ENCODE results near the gene ATF7IP.

The ATF7IP gene

DNA sequence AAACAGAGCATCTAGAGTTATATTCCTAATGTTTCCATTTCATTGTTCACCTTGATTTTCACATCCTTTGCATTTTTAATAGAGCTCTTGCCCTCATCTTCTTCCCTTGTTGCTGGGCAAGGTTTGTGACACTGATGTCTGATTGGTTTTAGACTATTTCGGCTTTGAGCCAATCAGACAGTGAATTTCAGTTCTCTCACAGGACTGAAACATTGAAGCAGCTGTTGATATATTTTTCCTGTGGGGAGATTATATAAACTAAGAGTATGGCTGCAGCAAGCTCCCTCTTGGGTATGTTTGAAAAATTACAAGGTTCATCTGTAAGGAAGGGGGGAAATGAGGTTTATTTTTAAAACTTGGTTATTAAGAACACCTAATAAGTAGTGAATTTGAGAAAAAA, 51.2 kb downstream of the ATF7IP start:
- H4K20me1 ChIP-seq = peaks cover 34% of the 10 kb centered on the region
- no peak overlapping the region for H3K4me2 ChIP-seq
- H3K36me3 ChIP-seq = peaks cover 19% of the 10 kb centered on the region
- peaks cover 38% of the 10 kb centered on the region for H3K9me3 ChIP-seq
- no peaks in the 10 kb centered on the region for H3K27me3 ChIP-seq
- no peak overlapping the region for H3K27ac ChIP-seq
- H3K9ac ChIP-seq = no peak overlapping the region
- no peak for TF ChIP-seq Cebpa-rat (IDR thresholded peaks at IDR 0.05)
- H3K4me3 ChIP-seq = no peak overlapping the region
- H3K4me1 ChIP-seq = peaks cover 9% of the 10 kb centered on the region

DNA sequence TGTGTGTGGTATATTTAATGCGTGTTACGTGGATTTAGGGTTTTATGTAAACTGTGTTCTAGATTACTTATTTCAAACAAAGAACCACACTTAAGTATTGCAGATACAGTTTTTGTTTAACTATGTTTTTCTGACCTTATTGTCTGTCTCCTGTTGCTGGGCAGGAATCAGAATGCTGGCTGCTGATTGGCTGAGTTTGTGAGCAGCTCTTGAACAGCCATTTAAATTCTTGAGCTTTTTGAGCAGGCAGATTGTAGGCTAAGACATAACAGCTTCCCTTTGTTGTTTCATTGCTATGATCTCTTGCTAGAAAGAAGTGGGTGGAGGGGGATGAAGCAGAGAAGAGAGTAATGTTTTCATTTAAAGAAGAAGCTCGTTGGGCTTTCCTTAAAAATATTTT, 52.2 kb downstream of the ATF7IP start:
- Histone ChIP-seq H3K27me3 (no peaks in the 10 kb centered on the region), H3K9ac (no peak overlapping the region), H3K4me3 (no peak overlapping the region), H3K36me3 (peaks cover 27% of the 10 kb centered on the region), H3K4me2 (no peak overlapping the region), H3K4me1 (peaks cover 9% of the 10 kb centered on the region), H4K20me1 (peaks cover 33% of the 10 kb centered on the region), H3K9me3 (peaks cover 46% of the 10 kb centered on the region), H3K27ac (no peak overlapping the region)
- TF ChIP-seq Cebpa-rat (IDR thresholded peaks at IDR 0.05) = no peak

DNA sequence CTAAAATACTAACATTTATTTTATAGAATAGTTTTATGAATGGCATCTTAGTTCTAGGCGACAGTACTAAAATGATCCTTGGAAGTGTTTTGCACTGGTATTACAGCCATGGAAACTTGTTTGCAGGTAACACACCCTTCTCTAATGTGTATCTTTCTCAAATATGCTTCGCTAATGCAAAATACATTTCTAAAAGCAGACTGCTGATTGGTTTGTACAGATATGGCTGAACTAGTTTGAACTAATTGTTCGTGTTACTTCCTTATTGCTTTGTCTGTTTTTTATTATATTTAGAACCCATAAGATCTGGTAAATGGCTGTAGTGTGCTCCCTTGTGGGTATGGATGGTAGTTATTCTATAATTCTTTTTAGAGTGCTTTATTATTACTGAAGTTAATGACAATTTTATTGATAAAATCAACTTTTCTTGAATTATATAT, 53.0 kb downstream of the ATF7IP start:
- no peak overlapping the region for H3K9ac ChIP-seq
- no peak for TF ChIP-seq Cebpa-rat (IDR thresholded peaks at IDR 0.05)
- no peak overlapping the region for H3K4me3 ChIP-seq

DNA sequence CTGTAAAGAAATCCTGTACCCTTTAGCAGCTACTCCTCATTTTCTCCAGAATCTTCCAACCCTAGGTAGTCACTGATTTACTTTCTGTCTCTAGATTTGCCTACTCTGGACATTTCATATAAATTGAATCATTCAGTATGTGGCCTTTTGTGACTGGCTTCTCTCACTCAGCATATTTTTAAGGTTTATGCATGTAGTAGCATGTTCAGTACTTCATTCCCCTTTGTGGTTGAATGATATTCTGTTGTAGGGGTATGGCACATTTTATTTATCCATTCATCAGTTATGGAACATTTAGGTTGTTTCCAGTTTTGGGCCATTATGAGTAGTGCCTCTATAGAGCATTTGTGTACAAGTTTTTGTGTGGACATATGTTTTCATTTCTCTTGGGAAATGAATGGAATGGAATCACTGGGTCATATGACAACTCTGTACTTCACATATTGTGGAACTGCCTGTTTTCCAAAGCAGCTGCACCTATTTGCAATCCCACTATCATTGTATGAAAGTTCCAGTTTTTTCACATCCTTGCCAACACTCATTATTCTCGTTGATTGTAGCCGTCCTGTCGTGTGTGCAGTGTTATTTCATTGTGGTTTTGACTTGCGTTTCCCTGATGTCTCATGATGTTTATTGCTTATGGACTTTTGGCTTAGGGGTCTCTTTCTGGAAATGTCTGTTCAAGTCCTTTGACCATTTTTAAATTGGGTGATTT, 57.2 kb downstream of the ATF7IP start:
- peaks cover 70% of the 10 kb centered on the region for H3K36me3 ChIP-seq

More for the DNA sequence above, 53.0 kb downstream of the ATF7IP start:
- Histone ChIP-seq H3K9me3 (peaks cover 44% of the 10 kb centered on the region), H3K36me3 (peaks cover 30% of the 10 kb centered on the region), H3K27ac (no peak overlapping the region), H3K27me3 (no peaks in the 10 kb centered on the region), H3K4me2 (no peak overlapping the region), H3K4me1 (peaks cover 9% of the 10 kb centered on the region), H4K20me1 (peaks cover 29% of the 10 kb centered on the region)

DNA sequence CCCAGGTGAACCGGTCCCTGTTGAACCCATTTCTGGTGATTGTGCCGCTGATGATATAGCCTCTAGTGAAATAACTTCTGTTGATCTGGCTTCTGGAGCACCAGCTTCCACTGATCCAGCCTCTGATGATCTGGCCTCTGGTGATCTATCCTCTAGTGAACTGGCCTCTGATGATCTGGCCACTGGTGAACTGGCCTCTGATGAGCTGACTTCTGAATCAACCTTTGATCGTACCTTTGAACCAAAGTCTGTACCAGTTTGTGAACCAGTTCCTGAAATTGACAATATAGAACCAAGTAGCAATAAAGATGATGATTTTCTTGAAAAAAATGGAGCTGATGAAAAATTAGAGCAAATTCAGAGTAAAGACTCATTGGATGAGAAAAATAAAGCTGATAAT, 59.1 kb downstream of the ATF7IP start:
- TF ChIP-seq Cebpa-rat (IDR thresholded peaks at IDR 0.05) = no peak
- peaks cover 38% of the 10 kb centered on the region; the same call in 1 of the 2 replicates for H4K20me1 ChIP-seq
- H3K27me3 ChIP-seq = no peaks in the 10 kb centered on the region
- H3K27ac ChIP-seq = no peak overlapping the region
- no peak overlapping the region for H3K4me2 ChIP-seq
- no peaks in the 10 kb centered on the region for H3K4me1 ChIP-seq
- no peak overlapping the region for H3K4me3 ChIP-seq
- peaks cover 74% of the 10 kb centered on the region for H3K9me3 ChIP-seq
- H3K36me3 ChIP-seq = peaks cover 85% of the 10 kb centered on the region
- no peak overlapping the region for H3K9ac ChIP-seq

More for the DNA sequence above, 57.2 kb downstream of the ATF7IP start:
- H3K27ac ChIP-seq = no peak overlapping the region
- H3K27me3 ChIP-seq = no peaks in the 10 kb centered on the region
- no peak overlapping the region for H3K4me2 ChIP-seq
- no peak for TF ChIP-seq Cebpa-rat (IDR thresholded peaks at IDR 0.05)
- H4K20me1 ChIP-seq = peaks cover 24% of the 10 kb centered on the region; the same call in 1 of the 2 replicates
- no peaks in the 10 kb centered on the region for H3K4me1 ChIP-seq
- H3K9me3 ChIP-seq = peaks cover 62% of the 10 kb centered on the region
- H3K4me3 ChIP-seq = no peak overlapping the region
- no peak overlapping the region for H3K9ac ChIP-seq

DNA sequence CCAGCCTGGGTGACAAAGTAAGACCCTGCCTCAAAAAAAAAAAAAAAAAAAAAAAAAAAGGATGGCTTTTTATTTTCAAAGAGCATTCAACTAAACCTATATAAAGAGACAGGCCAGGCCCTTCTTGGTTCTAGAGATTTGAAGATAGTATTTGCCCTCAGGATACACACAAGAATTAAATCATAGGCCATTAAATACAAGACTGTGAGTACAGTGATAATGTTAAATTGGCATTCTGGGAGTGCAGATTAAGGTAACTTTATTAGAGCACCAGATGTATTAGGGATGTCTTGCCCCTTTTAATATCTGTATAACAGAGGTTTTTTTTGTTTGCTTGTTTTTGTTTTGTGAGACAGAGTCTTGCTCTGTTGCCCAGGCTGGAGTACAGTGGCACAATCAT, 61.3 kb downstream of the ATF7IP start:
- Histone ChIP-seq H3K4me1 (no peaks in the 10 kb centered on the region), H3K9me3 (peaks cover 66% of the 10 kb centered on the region), H3K36me3 (peaks cover 86% of the 10 kb centered on the region)

DNA sequence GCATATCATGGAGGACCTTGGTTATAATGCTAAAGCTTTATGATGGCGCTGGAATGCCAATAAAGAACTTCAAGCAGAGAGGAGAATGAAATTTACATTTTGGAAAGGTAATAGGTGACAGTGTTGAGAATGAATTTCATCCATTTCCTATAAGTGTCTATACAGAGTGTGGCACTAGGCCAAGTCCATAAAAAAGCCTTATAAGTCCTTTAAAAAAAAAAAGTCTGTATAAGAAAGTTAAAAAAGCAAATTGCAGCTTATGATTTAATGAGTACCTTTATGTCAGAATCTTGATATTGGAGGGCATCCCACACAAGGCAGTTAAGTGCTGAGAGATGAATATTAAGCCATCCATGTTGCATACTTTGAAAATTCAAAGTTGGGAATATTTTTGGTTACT, 62.4 kb downstream of the ATF7IP start:
- peaks cover 65% of the 10 kb centered on the region; the same call in 1 of the 2 replicates for H4K20me1 ChIP-seq
- H3K4me3 ChIP-seq = no peak overlapping the region
- no peak for TF ChIP-seq Cebpa-rat (IDR thresholded peaks at IDR 0.05)
- no peaks in the 10 kb centered on the region for H3K27me3 ChIP-seq
- H3K4me1 ChIP-seq = no peaks in the 10 kb centered on the region
- H3K27ac ChIP-seq = no peak overlapping the region
- H3K36me3 ChIP-seq = peaks cover 83% of the 10 kb centered on the region
- H3K4me2 ChIP-seq = no peak overlapping the region
- H3K9ac ChIP-seq = no peak overlapping the region
- H3K9me3 ChIP-seq = peaks cover 55% of the 10 kb centered on the region

More for the DNA sequence above, 61.3 kb downstream of the ATF7IP start:
- no peak for TF ChIP-seq Cebpa-rat (IDR thresholded peaks at IDR 0.05)
- Histone ChIP-seq H4K20me1 (peaks cover 57% of the 10 kb centered on the region; the same call in 1 of the 2 replicates), H3K4me3 (no peak overlapping the region), H3K4me2 (no peak overlapping the region), H3K27ac (no peak overlapping the region), H3K9ac (no peak overlapping the region), H3K27me3 (no peaks in the 10 kb centered on the region)

DNA sequence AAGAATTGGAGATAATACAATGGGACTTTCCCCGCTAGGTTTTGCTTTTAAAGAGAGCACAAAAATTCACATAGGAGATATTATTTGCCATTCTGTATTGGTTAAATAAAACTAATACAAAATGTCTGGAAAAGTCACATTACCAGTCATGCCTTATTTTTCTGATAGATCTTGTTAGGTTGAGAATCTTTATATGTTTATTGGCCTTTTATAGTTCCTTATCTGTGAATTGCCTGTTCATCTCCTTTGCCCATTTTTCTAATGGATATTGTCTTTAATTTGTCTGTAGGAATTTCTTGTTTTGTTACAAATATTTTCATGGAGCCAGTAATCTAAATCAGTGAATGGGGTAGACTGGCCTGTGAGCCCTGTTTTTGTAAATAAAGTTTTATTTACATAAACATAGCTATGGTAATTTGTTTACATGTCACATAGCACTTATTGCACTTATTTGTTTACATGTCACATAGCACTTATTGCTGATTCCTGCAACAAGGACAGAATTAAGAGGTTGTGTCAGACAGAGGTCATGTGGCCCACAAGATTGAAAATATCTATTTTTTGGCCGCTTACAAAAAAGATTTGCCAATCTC, 65.0 kb downstream of the ATF7IP start:
- Histone ChIP-seq H3K9me3 (peaks cover 39% of the 10 kb centered on the region), H3K9ac (no peak overlapping the region), H4K20me1 (peaks cover 84% of the 10 kb centered on the region), H3K4me1 (no peaks in the 10 kb centered on the region), H3K27me3 (no peaks in the 10 kb centered on the region), H3K4me3 (no peak overlapping the region), H3K27ac (no peak overlapping the region), H3K36me3 (peaks cover 78% of the 10 kb centered on the region), H3K4me2 (no peak overlapping the region)
- TF ChIP-seq Cebpa-rat (IDR thresholded peaks at IDR 0.05) = no peak

DNA sequence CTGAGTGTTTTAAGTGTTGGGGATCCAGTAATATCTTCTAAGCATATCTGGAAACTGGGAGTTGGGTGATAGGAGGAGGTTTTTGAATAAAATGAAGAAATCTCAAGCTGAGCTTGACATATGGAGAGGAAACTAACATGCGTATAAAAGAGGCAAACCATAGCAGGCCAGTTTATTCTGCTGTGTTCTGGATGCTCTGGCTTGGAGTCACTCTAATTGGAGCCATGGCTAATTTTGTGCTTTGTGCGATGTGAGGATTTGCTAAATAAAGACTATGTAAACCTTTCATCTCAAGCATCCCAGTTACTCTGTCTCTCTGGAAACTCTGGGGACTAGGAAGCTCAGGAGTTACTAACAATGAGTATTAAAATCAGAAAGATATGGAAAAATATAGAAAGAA, 66.5 kb downstream of the ATF7IP start:
- no peak overlapping the region for H3K9ac ChIP-seq
- H3K27me3 ChIP-seq = no peaks in the 10 kb centered on the region
- H4K20me1 ChIP-seq = peaks cover 80% of the 10 kb centered on the region
- H3K4me2 ChIP-seq = no peak overlapping the region
- H3K36me3 ChIP-seq = peaks cover 80% of the 10 kb centered on the region
- peaks cover 33% of the 10 kb centered on the region for H3K9me3 ChIP-seq
- no peak overlapping the region for H3K4me3 ChIP-seq
- TF ChIP-seq Cebpa-rat (IDR thresholded peaks at IDR 0.05) = no peak
- H3K4me1 ChIP-seq = no peaks in the 10 kb centered on the region
- no peak overlapping the region for H3K27ac ChIP-seq

DNA sequence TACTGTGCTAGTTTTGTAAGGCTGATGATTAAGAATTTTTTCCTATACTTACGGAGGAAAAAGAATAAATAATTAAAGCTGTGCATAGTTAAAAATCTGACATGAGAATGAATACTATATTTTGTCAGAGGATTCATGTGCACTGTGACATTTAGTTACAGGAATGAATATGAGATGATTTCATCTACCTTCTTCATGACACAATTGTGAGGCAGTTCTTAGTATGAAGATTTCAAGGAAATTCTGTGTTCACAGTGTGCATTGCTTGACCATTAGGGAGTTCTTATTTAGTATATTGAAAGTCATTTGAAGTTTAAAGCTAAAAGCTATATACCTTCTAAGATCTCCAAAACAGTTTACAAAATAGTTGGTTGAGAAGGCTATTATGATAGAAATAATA, 70.1 kb downstream of the ATF7IP start:
- Histone ChIP-seq H3K27me3 (no peaks in the 10 kb centered on the region), H3K36me3 (peaks cover 79% of the 10 kb centered on the region), H3K4me3 (no peak overlapping the region), H3K4me1 (no peaks in the 10 kb centered on the region), H3K9me3 (peaks cover 9% of the 10 kb centered on the region), H3K27ac (no peak overlapping the region), H3K9ac (no peak overlapping the region), H4K20me1 (peaks cover 62% of the 10 kb centered on the region), H3K4me2 (no peak overlapping the region)
- no peak for TF ChIP-seq Cebpa-rat (IDR thresholded peaks at IDR 0.05)

All from BLaER1 (cell line).